Activated naive CD4-positive, alpha-beta T cell treated with Interleukin-2 at 50 U/mL for 16 hours (primary cell): ENCODE data around the gene DUSP22.
"Not testable (repeated sequence)": the region's sequence is repeated elsewhere in the genome, so short reads cannot be mapped to it uniquely, and the experiment has no call there.

Experiments used
- DNase-seq: peaks from one replicate; pipeline ENCODE4 v3.0.0-alpha.2; 2020

DUSP22 gene

DNA sequence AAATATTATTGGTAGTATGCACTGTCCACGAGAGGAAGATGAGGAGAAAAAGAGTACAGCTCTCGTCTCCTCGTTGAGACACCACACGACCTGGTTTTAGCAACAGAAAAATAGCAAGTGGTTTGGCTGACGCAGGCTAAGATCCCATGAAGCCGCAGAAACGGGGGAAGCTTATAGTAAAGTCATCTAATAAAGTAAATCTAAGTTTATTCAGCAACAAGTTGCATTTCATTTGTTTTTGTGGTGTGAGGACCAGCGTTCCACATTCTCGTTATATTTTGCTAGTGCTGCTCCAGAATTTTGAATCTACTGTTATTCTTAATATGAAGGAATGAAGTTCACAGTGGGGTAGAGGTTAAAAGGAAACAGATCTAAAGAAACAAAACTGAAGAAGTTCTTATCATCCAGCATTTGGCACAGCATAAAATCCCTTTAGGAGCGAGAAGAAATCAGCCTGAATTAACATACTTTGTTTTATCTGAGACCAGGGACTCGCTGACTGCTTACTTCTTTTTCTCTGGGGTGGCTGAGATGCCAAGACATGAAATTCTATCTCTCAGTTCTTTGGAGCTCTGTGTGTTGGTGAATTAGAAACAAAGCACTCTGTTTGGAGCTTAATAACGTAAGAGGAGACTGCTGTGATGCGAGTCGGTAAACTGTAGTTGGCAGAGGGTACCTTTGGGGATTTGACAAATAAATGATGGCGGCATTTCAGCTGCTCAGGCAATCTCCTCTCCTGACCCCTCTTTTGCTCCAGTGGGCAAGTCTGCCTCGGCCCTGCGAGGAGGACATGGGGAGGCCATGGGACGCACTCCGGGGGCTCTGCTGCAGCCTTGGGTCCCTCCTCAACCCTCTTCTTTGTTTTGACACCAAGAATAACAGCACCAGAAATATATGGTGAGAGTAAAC lies 74.4 kb downstream of the DUSP22 start:
- DNase-seq = no peak

GRCh38 chr6:367298-367794 lies 75.1 kb downstream of the DUSP22 start:
- DNase-seq = no peak

DNA sequence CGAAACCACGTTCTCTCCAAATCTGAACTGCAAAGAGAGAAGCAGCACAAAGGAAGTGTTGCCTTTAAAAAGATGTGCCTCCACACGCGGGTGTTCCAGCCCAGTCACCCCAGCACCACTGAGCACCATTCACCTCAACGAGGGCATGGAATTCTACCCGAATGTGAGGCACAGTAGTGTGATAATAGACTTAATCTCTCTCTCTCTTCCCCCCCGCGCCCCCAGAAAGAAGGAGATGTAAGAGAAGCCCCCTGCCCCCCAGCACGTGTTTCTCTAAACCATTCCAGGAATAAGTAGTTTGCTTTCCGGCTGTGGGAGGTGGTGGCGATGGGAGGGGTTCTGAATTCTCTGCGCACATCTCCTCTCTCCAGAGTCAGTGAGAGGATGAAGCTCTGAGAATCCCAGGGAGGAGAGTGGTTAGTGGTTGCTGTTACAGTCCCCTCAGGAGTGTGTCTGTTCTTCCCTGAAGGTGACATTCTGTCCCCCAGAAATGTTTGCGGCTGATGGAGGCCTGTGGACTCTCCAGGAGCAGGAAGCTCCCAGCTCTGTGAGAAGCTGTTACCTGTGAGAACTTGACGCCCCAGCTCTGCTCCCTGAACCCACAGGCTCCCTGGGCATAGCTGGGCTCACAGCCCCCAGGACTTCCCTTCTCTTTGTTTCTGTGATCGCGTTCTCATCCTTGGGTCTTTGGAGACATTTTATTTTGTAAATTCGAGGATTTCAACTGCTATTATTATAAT lies 75.8 kb downstream of the DUSP22 start:
- no peak for DNase-seq

- DNase-seq = no peak
Measured at GRCh38 chr6:369559-370431, 77.5 kb downstream of the DUSP22 start.

DNA sequence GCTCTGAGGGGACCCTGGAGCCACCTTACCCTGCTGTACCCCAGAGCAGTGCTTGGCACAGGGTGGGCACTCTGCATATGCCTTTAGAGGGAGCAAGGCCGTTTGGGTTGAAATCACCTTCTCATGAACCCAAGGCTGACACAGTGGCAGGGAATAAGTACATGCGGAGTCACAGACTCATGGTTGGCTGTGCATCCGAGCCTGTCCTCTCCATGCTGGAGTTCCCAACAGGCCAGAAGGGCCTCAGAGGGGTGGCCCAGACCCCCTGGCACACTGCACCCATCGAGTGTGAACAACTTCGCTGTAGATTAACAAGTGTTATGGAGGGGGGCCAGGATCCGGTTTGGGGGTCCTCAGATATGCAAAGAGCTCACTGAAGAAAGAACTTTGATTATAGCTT lies 78.3 kb downstream of the DUSP22 start:
- DNase-seq = no peak

DNA sequence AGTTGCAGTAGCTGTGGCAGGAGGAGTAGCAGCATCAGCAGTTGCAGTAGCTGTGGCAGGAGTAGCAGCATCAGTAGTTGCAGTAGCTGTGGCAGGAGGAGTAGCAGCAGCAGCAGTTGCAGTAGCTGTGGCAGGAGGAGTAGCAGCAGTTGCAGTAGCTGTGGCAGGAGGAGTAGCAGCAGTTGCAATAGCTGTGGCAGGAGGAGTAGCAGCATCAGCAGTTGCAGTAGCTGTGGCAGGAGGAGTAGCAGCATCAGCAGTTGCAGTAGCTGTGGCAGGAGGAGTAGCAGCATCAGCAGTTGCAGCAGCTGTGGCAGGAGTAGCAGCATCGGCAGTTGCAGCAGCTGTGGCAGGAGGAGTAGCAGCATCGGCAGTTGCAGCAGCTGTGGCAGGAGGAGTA lies 79.6 kb downstream of the DUSP22 start:
- DNase-seq = not testable (repeated sequence)

DNA sequence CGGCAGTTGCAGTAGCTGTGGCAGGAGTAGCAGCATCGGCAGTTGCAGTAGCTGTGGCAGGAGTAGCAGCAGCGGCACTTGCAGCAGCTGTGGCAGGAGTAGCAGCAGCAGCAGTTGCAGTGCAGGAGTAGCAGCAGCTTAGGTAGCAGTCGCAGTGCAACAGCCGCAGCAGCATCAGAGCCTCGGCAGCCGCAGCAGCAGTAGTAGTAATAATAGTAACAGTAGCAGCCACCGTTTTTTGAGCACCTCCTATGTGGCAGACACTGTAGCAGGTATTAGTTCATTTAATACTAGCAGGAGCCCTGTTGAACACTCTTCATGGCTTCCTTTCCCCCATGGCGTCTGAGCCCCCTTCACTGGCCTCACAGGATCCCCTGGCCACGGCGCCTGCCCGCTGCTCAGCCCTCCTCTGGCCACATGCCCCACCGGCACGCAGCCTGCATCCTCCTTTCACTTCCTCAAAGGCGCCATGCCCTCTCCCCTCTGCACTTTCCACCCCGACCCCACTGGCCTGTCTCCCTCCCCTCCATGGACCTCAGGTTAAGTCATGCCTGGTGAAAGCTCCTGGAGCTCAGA lies 80.1 kb downstream of the DUSP22 start:
- DNase-seq = no peak

GRCh38 chr6:373031-373430 lies 80.7 kb downstream of the DUSP22 start:
- DNase-seq = no peak

DNA sequence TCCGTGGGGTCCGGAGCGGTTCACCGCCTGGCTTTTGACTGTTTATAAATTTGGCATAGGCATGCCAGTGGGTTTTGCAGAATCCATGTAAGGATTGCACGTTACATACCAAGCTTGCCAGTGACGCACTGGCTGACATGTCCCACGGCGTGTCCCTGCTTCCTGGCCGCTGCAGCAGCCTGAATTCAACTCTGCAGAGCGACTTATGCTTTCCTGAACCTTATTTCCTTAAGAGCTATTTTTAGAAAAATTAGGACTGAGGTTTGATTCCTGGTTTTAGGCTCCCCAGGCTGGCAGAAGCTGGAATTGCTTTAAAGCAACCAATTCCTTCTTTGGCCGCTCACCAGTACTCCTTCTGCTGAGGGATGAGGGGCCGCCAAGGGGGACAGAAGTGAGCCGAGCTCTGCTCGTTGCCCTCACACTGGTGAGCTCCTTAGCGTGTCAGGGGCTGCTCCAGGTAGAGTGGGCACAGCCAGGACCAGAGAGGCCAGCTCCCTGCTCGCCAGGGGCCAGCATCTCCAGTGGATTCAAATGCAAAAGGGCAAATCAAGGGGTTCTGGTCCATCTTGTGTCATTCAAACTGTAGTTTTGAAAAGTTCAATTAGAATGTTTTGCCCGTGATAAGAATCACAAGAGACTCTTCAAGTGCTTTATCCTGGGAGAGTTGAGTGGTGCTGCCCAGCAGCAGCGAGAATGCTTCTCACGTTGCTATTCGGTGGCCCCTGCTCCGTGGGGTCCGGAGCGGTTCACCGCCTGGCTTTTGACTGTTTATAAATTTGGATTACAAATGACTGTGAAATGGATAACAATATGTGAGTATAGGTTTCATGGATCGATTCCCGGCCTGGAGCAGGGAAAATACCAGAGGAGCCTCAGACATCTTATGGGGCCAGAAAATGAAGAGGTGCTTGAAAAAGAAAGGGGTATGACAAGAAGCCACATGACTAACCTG lies 81.8 kb downstream of the DUSP22 start:
- no peak for DNase-seq

DNA sequence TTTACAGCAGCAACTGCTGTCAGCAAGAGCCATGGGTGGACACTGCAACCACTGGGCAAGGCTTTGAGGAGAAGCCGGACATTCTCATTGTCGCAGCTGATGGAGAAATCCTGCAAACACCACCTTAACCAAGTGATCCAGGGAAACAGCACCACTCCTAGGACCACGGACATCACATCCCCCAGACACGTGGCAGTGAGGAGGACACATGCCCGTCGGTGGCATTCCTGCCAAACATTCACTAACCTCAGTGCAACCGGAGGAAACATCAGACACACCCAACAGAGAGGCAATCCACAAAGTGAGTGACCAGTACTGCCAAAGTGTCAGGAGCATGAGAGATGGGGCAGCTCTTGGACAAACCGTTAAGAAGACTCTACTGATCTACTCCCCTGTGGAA lies 82.7 kb downstream of the DUSP22 start:
- DNase-seq = no peak

GRCh38 chr6:376827-377640 lies 84.7 kb downstream of the DUSP22 start:
- DNase-seq = no peak

DNA sequence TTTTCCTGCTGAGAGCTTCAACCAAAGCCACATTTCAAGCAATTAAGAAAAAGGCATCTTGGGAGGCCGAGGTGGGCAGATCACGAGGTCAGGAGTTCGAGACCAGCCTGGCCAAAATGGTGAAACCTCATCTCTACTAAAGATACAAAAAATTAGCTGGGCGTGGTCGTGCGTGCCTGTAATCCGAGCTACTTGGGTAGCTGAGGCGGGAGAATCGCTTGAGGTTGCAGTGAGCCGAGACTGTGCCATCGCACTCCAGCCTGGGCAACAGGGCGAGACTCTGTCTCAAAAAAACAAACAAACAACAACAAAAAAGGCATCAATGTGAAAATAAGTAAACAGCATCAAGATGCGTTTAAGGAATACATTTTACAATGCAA lies 85.3 kb downstream of the DUSP22 start:
- DNase-seq = not testable (repeated sequence)

DNA sequence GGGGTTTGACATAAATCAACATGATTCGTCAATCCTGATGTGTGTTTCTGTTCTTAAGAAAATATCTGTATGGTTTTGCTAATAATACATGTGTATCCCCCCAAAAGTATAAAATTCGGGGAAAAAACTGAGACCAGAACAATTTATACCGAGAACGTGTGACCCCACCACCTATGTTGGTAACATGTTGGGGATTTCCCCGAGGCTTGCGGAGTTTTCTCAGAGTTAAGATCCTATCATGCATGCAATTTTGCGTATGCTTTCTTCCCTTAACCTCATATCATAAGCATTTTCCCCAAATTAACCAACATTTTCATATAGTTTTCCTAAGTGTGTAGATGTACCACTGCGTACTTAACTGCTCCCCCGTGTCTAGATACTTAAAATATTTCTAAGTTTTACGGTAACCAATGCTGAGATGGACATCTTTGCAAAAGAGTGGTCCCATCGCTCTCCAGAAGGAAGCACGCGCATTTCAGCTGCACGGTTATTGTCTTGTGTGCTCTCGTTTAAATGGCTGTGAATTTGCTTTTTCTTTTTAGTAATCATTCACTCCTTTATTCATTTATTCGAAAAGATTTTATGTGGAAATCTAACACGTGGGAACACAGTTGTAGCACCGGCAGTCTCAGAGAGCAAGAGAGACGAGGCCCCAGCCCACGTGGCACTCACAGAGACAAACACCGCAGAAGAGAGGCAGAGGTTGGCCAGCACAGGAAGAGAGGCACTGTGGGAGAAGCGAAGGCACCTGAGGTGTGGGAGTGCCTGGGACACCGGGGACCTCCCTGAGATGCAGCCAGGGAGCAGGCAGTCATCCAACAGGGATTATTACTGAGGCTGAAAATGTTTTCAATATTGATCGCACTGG lies 86.0 kb downstream of the DUSP22 start:
- no peak for DNase-seq

- DNase-seq = no peak
Measured at GRCh38 chr6:378958-379409, 86.7 kb downstream of the DUSP22 start.

GRCh38 chr6:379410-380181 lies 87.3 kb downstream of the DUSP22 start:
- no peak for DNase-seq

DNA sequence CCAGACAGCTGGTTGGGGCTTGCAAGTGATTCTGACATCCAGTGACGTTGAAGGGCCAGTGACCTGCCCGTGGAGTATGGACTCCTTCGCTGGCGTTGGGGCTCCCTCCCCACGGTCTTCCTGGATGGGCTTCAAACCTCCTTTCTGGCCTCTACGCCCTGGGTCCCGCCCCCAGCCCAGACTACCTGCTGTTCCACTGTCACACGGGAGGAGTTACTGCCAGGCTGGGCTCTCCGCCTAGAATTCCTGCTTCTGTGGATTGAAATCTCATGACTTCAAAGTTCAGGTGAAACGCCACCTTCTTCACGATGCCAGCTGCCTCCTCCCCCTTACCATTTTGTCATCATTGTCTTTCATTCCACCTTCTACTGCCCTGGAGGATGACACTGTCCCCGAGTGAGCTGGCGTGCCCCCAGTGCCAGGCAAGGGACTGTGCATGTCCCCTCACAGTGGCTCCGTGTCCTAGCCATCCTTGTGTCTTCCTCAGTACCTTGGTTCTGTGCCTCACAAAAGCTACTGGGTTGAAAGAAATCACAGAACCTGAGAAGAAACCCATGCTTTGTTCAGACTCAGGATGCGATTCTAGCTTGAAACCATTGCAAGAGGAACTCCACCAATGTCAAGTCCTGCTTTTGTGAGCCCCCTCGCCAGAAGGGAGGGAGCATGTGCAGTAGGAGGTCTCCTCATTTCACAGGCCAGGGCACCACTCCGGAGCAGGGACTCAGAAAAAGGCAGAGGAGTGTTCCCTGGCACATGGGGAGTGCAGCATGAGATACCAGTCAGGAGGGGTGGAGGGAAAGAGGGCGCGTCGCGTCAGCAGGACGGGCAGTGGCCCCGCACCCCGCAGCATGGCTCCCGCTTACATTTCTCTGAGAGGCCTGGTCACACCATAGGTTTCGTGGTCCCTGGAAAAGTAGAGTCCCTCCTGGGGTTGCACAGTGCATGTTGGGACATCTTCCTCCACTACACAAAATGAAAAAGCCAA lies 88.2 kb downstream of the DUSP22 start:
- DNase-seq = no peak

DNA sequence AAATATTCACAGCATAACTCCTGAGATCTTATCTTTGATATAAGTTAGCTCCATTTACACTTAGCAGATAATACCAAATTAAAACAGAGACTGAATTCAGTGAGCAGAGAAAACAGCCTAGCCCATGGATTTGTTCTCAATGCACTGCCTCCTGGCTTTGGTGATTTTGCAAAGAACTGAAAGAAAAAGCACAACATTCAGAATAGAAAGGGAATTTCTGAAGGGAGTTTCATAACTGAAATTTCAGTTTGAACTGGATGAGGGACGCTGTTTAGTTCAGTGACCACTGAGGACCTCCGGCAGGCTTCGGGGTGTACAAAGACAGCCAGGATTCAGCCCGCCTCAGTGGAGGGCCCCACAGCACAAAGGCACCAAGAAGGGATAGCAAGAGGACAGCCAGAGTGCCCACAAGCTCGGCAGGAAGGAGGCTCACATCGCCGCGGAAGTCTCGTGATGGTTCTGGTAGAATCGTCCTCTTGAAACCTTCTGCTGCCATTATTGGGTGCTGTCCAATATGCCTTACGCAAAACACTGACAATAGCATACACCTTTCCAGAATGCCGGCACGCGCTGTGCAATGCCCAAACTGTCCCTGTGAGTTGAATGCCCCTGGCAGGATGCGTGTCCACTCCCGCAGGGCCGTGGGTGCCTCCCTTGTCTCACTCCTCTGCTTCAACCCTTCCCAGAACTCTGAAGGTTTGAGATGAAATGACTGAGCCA lies 89.6 kb downstream of the DUSP22 start:
- DNase-seq = no peak
